ENCODE data around the gene MRC1. TPM values are rescaled to one million over a fixed set of nuclear protein-coding genes. Genes with fewer than 3 reads are reported as not detected.

The MRC1 gene
- total RNA-seq, 1 donor from 2014 or later = 0.07 TPM

DNA sequence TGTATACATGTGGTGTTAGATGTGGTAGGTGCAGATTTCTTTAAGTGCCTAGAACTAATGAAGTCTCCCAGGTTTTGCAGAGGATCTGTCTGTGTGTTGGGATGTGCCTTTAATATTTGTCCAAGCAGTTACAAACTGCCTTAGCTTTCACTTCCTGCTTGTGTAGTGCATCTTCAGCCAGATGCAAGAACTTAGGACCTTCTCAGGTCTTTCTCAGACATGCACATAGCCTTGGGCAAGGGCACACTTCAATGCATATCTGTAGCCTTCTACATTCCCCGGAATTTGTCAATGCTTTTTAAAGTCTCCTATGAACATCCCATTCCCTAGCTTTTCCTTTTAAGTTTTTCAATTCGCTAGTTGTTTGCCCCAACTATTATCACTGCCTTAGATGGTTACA lies 95.4 kb downstream of the MRC1 start:
- H3K4me1 Mint-ChIP-seq (ENCODE audit: low read depth, unreplicated experiment) = peaks cover 2% of the 10 kb centered on the region
- no peaks in the 10 kb centered on the region for H3K36me3 ChIP-seq (ENCODE audit: insufficient read depth, low read length)
- no peak overlapping the region for H3K4me3 ChIP-seq (ENCODE audit: insufficient read depth, low read depth, low read length)
- H4K20me1 ChIP-seq (ENCODE audit: insufficient read depth, low read length) = no peaks in the 10 kb centered on the region
- H3K9ac ChIP-seq (ENCODE audit: low read length) = no peak overlapping the region
- H3K9me3 Mint-ChIP-seq (ENCODE audit: unreplicated experiment) = peaks cover 2% of the 10 kb centered on the region
- H3K4me2 ChIP-seq (ENCODE audit: low read length) = no peak overlapping the region
- H3K9me3 ChIP-seq (ENCODE audit: insufficient read depth, low read depth, low read length) = no peaks in the 10 kb centered on the region
- no peaks in the 10 kb centered on the region for H3K27me3 ChIP-seq (ENCODE audit: insufficient read depth, low read length)
- TF ChIP-seq, protein P1, sequence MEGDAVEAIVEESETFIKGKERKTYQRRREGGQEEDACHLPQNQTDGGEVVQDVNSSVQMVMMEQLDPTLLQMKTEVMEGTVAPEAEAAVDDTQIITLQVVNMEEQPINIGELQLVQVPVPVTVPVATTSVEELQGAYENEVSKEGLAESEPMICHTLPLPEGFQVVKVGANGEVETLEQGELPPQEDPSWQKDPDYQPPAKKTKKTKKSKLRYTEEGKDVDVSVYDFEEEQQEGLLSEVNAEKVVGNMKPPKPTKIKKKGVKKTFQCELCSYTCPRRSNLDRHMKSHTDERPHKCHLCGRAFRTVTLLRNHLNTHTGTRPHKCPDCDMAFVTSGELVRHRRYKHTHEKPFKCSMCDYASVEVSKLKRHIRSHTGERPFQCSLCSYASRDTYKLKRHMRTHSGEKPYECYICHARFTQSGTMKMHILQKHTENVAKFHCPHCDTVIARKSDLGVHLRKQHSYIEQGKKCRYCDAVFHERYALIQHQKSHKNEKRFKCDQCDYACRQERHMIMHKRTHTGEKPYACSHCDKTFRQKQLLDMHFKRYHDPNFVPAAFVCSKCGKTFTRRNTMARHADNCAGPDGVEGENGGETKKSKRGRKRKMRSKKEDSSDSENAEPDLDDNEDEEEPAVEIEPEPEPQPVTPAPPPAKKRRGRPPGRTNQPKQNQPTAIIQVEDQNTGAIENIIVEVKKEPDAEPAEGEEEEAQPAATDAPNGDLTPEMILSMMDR (IDR thresholded peaks at IDR 0.05; ENCODE audit: insufficient read depth, low read depth, low read length) = no peak
- TF ChIP-seq EZH2 (IDR thresholded peaks at IDR 0.05; ENCODE audit: insufficient read depth, low read length) = no peak
- DNase-seq (ENCODE audit: low read depth) (no peak), FAIRE-seq (no peak)
- no peaks in the 10 kb centered on the region for H3K79me2 ChIP-seq (ENCODE audit: insufficient read depth, low read length)
- H2AFZ ChIP-seq (ENCODE audit: low read depth, low read length) = no peak overlapping the region
- H3K4me1 ChIP-seq (ENCODE audit: insufficient read depth, low read length) = no peaks in the 10 kb centered on the region
- H3K27me3 Mint-ChIP-seq (ENCODE audit: low read depth, unreplicated experiment) = no peaks in the 10 kb centered on the region
- H3K36me3 Mint-ChIP-seq (ENCODE audit: low read depth, unreplicated experiment) = no peaks in the 10 kb centered on the region
- H3K4me3 Mint-ChIP-seq (ENCODE audit: unreplicated experiment) = no peak overlapping the region
- no peak overlapping the region for H3K27ac Mint-ChIP-seq (ENCODE audit: unreplicated experiment)
- no peak overlapping the region for H3K27ac ChIP-seq (ENCODE audit: low read depth, low read length)

DNA sequence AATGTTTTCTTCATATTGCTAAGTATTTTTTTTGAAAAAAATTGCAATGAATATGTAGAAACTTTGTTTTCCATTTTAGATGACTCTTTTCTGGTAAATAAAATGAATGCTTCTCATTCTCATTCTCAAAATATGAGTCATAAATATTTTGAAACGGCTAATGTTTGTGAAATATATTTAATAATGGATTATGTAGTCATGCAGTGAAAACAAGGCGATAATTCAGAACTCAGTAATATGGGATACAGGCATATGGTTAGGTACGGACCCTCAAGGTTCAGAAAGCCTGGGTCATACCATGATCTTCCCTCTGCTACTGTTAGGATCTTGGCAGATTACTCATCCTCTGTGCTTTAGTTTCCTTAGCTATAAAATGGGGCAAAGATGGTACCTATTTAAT lies 96.3 kb downstream of the MRC1 start:
- H3K4me1 Mint-ChIP-seq (ENCODE audit: low read depth, unreplicated experiment) = peaks cover 2% of the 10 kb centered on the region
- Histone ChIP-seq H4K20me1 (ENCODE audit: insufficient read depth, low read length) (no peaks in the 10 kb centered on the region), H3K4me3 (ENCODE audit: insufficient read depth, low read depth, low read length) (no peak overlapping the region), H3K9ac (ENCODE audit: low read length) (no peak overlapping the region), H3K27ac (ENCODE audit: low read depth, low read length) (no peak overlapping the region), H3K4me2 (ENCODE audit: low read length) (no peak overlapping the region), H3K27me3 (ENCODE audit: insufficient read depth, low read length) (no peaks in the 10 kb centered on the region), H2AFZ (ENCODE audit: low read depth, low read length) (no peak overlapping the region), H3K4me1 (ENCODE audit: insufficient read depth, low read length) (no peaks in the 10 kb centered on the region), H3K36me3 (ENCODE audit: insufficient read depth, low read length) (no peaks in the 10 kb centered on the region), H3K9me3 (ENCODE audit: insufficient read depth, low read depth, low read length) (no peaks in the 10 kb centered on the region), H3K79me2 (ENCODE audit: insufficient read depth, low read length) (no peaks in the 10 kb centered on the region)
- peaks cover 2% of the 10 kb centered on the region for H3K9me3 Mint-ChIP-seq (ENCODE audit: unreplicated experiment)
- H3K36me3 Mint-ChIP-seq (ENCODE audit: low read depth, unreplicated experiment) = no peaks in the 10 kb centered on the region
- H3K4me3 Mint-ChIP-seq (ENCODE audit: unreplicated experiment) = no peak overlapping the region
- no peaks in the 10 kb centered on the region for H3K27me3 Mint-ChIP-seq (ENCODE audit: low read depth, unreplicated experiment)
- DNase-seq (ENCODE audit: low read depth) (no peak), FAIRE-seq (no peak)
- H3K27ac Mint-ChIP-seq (ENCODE audit: unreplicated experiment) = no peak overlapping the region
- no peak for TF ChIP-seq EZH2 (IDR thresholded peaks at IDR 0.05; ENCODE audit: insufficient read depth, low read length)
- TF ChIP-seq, protein P1 (IDR thresholded peaks at IDR 0.05; ENCODE audit: insufficient read depth, low read depth, low read length) = no peak

DNA sequence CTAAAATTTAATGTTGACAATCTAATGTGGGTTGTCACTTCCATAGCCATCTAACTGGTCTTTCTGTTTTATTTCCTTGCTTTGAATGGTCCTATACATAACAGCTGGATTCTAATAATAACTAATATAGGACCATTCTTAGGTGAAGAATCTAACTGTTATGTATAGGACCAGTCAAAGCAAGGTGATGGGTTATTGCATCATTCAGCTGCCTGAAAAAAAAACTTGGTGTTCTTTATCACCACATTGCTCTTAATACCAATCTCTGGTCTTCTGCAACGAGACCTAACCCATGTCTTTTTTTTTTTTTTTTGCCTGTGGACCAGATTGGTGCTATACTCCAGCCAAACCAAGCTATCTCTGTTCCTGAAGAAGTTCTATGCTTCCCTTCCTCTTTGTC lies 96.9 kb downstream of the MRC1 start:
- Histone ChIP-seq H3K27me3 (ENCODE audit: insufficient read depth, low read length) (no peaks in the 10 kb centered on the region), H3K79me2 (ENCODE audit: insufficient read depth, low read length) (no peaks in the 10 kb centered on the region), H3K4me1 (ENCODE audit: insufficient read depth, low read length) (no peaks in the 10 kb centered on the region), H3K27ac (ENCODE audit: low read depth, low read length) (no peak overlapping the region), H3K4me2 (ENCODE audit: low read length) (no peak overlapping the region), H3K36me3 (ENCODE audit: insufficient read depth, low read length) (no peaks in the 10 kb centered on the region), H4K20me1 (ENCODE audit: insufficient read depth, low read length) (no peaks in the 10 kb centered on the region), H3K4me3 (ENCODE audit: insufficient read depth, low read depth, low read length) (no peak overlapping the region), H3K9ac (ENCODE audit: low read length) (no peak overlapping the region), H2AFZ (ENCODE audit: low read depth, low read length) (no peak overlapping the region), H3K9me3 (ENCODE audit: insufficient read depth, low read depth, low read length) (no peaks in the 10 kb centered on the region)
- Mint-ChIP-seq H3K27ac (ENCODE audit: unreplicated experiment) (no peak overlapping the region), H3K27me3 (ENCODE audit: low read depth, unreplicated experiment) (no peaks in the 10 kb centered on the region), H3K4me3 (ENCODE audit: unreplicated experiment) (no peak overlapping the region), H3K36me3 (ENCODE audit: low read depth, unreplicated experiment) (no peaks in the 10 kb centered on the region), H3K9me3 (ENCODE audit: unreplicated experiment) (peaks cover 2% of the 10 kb centered on the region), H3K4me1 (ENCODE audit: low read depth, unreplicated experiment) (peaks cover 2% of the 10 kb centered on the region)
- no peak for DNase-seq (ENCODE audit: low read depth)
- TF ChIP-seq EZH2 (IDR thresholded peaks at IDR 0.05; ENCODE audit: insufficient read depth, low read length) = no peak
- TF ChIP-seq, protein P1 (IDR thresholded peaks at IDR 0.05; ENCODE audit: insufficient read depth, low read depth, low read length) = no peak
- FAIRE-seq = no peak
